GM12878 (cell line): ENCODE data around the gene TBC1D22B. TPM values are rescaled to one million over a fixed set of nuclear protein-coding genes. Genes with fewer than 3 reads are reported as not detected.

ENCODE experiments used
- ATAC-seq: fragments of 200-7000 bp; cut with Tn5 transposase; 3 replicates; pipeline ENCODE4 v1.9.1; 2020; ENCODE audit warnings: mild to moderate bottlenecking, moderate library complexity
- BruUV-seq: library from RNA; stranded (reverse); fragments of 400-500 nt; replicated peaks from 2 replicates; lab custom pipeline; 2021; lab: Mats Ljungman, UMichigan
- CTCF ChIA-PET: fragments of 300-600 bp; sonication (Branson Sonifier 250); formaldehyde crosslinking; extraction: SDS; loops from one replicate; lab custom pipeline; 2021; ENCODE audit warnings: inconsistent platforms; lab: Yijun Ruan, JAX
- POLR2A ChIA-PET: fragments of 350-600 bp; formaldehyde crosslinking; extraction: SDS; loops from one replicate; lab custom pipeline; 2021; ENCODE audit warnings: inconsistent platforms; lab: Charles Lee
- RAD21 ChIA-PET: fragments of 300-600 bp; sonication (Branson Sonifier 250); formaldehyde crosslinking; loops from one replicate; lab custom pipeline; 2023; ENCODE audit warnings: antibody characterized with exemption; ENCODE audit not compliant: unreplicated experiment; lab: Charles Lee
- SMC1A ChIA-PET: fragments of 300-600 bp; sonication (Branson Sonifier 250); formaldehyde crosslinking; loops from one replicate; lab custom pipeline; 2023; ENCODE audit not compliant: unreplicated experiment, uncharacterized antibody; lab: Charles Lee
- DNase-seq: peaks from one replicate; pipeline ENCODE4 v3.0.0-alpha.2; 2011; ENCODE audit warnings: low read depth, low spot score
- FAIRE-seq: peaks from 3 replicates; lab custom pipeline; 2011; peaks lifted over from hg19 to GRCh38; lab: Jason Lieb, UNC
- H2AFZ ChIP-seq: 2 replicates; pipeline ENCODE4 v1.6.0; 2011; ENCODE audit warnings: low read depth, low read length, control low read depth; ENCODE audit not compliant: control insufficient read depth
- H3K27ac ChIP-seq: 2 replicates; pipeline ENCODE4 v1.5.1; 2011; ENCODE audit warnings: control low read depth; ENCODE audit not compliant: control insufficient read depth, insufficient read depth
- H3K27me3 ChIP-seq, 2 experiments: replicated peaks in 1 of 2; 2 replicates each; pipeline versions ENCODE4 v1.6.0 to v1.6.1; 2011; ENCODE audit warnings: low read length in 1 of 2; ENCODE audit not compliant: control insufficient read depth in 2 of 2, insufficient read depth in 2 of 2
- H3K36me3 ChIP-seq, 2 experiments: 2 replicates each; pipeline ENCODE4 v1.5.1; 2011; ENCODE audit warnings: low read length in 1 of 2; ENCODE audit not compliant: control insufficient read depth in 2 of 2, insufficient read depth in 2 of 2
- H3K4me1 ChIP-seq: 2 replicates; pipeline ENCODE4 v1.6.1; 2011; ENCODE audit warnings: mild to moderate bottlenecking, low read length, moderate library complexity, mixed read lengths; ENCODE audit not compliant: control insufficient read depth, insufficient read depth
- H3K4me2 ChIP-seq: 2 replicates; pipeline ENCODE4 v1.6.0; 2011; ENCODE audit warnings: control low read depth; ENCODE audit not compliant: control insufficient read depth, insufficient read depth
- H3K4me3 ChIP-seq: fragments of 200-600 bp; sonication (generic); 2 replicates; pipeline ENCODE4 v1.5.1; 2016
- H3K79me2 ChIP-seq: 2 replicates; pipeline ENCODE4 v1.6.0; 2011; ENCODE audit warnings: low read length; ENCODE audit not compliant: control insufficient read depth, insufficient read depth
- H3K9ac ChIP-seq: 2 replicates; pipeline ENCODE4 v1.8.0; 2011; ENCODE audit warnings: low read length, control low read depth, mixed read lengths; ENCODE audit not compliant: control insufficient read depth, insufficient read depth
- H3K9me3 ChIP-seq: replicated peaks from 3 replicates; pipeline ENCODE4 v1.5.1; 2011; ENCODE audit warnings: mild to moderate bottlenecking, low read length; ENCODE audit not compliant: control insufficient read depth, insufficient read depth
- H4K20me1 ChIP-seq: 2 replicates; pipeline ENCODE4 v1.6.0; 2011; ENCODE audit not compliant: control insufficient read depth, insufficient read depth
- RUNX3 ChIP-seq: IDR thresholded peaks from 2 replicates; pipeline ENCODE4 v1.6.1; 2012; ENCODE audit warnings: low read length, inconsistent platforms
- WGBS: methylation state at CpG from one replicate; pipeline ENCODE4 v1.1.6; 2016; ENCODE audit warnings: low lambda C conversion rate; ENCODE audit not compliant: insufficient replicate concordance, insufficient coverage; ENCODE audit errors: missing lambda C conversion rate; 5-methylcytosine and 5-hydroxymethylcytosine counted together
- in situ Hi-C: fragments of 300-500 bp; cut with MboI; formaldehyde crosslinking; loops from 9 replicates; pipeline ENCODE4 v1.14.3; 2018; ENCODE audit warnings: mixed read lengths
- intact Hi-C: fragments of 100-400 bp; cut with micrococcal nuclease; formaldehyde crosslinking; loops from one replicate; pipeline ENCODE4 v1.14.2; 2022; ENCODE audit not compliant: unreplicated experiment
- polyA plus RNA-seq, 11 experiments: library from polyadenylated mRNA; depleted of rRNA in 4 of 11; unstranded in 6 of 11; stranded (reverse) in 5 of 11; fragments of >200 nt; fragmentation: Nextera tagmentation in 4 of 11; fragmentation: Illumina TruSeq in 1 of 11; extraction: Ambion mirVana in 4 of 11; extraction: Trizol in 1 of 11; gene quantifications; 1 replicate in 1 of 11; 2 replicates in 10 of 11; pipeline versions ENCODE4 v1.2.1 to v1.2.3, GENCODE V29; 2011 to 2016; ENCODE audit warnings: inconsistent platforms in 2 of 11, missing spikeins in 2 of 11, low read depth in 1 of 11
- total RNA-seq, 4 experiments: library from RNA; depleted of rRNA in 3 of 4; stranded (reverse); fragments of >200 nt in 3 of 4; fragmentation: Illumina TruSeq in 1 of 4; extraction: Trizol in 1 of 4; gene quantifications; 2 replicates each; pipeline versions ENCODE4 v1.2.1 to v1.2.3, GENCODE V29; 2013 to 2021
- TF ChIP-seq, protein P1 (sequence below): fragments of 450-650 bp; IDR thresholded peaks from 2 replicates; pipeline ENCODE4 v1.6.1; 2017; ENCODE audit warnings: mild to moderate bottlenecking, moderate library complexity

Gene TBC1D22B
- total and polyA plus RNA-seq, 10 of the 15 experiments (the other 5 are each of a cell fraction or from before 2014, with no cell fraction given): 3.4 to 18.7 (median 14.1) TPM

DNA sequence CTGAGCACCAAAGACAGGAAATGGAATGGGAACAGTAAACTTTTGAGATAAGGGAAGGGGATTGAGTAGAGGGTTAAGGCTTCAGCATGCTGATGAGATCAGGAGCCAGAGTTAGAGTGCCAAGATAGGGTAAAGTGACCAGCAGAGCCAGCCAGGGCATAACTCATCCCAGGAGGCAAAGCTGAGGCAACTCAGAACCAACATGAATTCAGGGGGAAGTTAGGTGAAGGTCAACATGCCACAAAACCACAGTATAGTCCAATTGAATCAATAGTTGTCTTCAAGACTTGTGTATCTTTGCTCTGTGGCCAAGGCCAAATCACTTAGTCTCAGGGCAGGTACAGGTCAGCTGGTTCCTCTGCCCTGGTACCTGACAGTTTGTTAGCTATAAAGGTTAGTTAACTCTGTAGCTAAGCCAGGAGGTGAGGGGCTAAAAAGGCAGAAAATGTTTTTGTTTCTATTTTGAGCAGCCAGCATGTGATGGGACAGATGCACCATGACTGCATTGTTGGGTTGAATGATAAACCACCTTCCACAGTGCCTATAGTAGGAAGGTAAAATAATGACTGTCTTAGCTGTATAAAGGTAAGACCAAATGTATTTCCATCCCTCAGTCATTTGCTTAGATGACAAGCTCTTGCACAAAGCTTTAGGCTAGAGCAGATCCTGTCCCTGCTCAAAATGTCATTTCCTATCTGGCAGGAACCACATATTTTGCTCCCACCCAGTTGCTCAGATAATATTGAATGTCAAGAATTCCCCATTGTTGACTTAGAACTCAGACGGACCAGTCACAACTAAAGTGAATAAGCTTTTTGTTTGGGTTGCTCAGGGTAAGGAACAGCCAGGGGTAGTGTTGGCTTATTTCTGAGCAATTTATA lies 112.0 kb downstream of the TBC1D22B start:
- no peak overlapping the region for H3K27ac ChIP-seq
- intact Hi-C loops: no loop called here
- H3K4me1 ChIP-seq: peaks cover 14% of the 10 kb centered on the region
- no peak overlapping the region for H3K4me2 ChIP-seq
- WGBS: 91% methylated on average over 1 of the region's 1 CpG
- RAD21 ChIA-PET: no interaction called here
- BruUV-seq: no TSS peak
- H3K36me3 ChIP-seq: peaks cover 7 to 34% of the 10 kb centered on the region in 2 experiments
- peak; percentile 24; the same call in 1 of the 2 replicates for TF ChIP-seq RUNX3
- TF ChIP-seq, protein P1, sequence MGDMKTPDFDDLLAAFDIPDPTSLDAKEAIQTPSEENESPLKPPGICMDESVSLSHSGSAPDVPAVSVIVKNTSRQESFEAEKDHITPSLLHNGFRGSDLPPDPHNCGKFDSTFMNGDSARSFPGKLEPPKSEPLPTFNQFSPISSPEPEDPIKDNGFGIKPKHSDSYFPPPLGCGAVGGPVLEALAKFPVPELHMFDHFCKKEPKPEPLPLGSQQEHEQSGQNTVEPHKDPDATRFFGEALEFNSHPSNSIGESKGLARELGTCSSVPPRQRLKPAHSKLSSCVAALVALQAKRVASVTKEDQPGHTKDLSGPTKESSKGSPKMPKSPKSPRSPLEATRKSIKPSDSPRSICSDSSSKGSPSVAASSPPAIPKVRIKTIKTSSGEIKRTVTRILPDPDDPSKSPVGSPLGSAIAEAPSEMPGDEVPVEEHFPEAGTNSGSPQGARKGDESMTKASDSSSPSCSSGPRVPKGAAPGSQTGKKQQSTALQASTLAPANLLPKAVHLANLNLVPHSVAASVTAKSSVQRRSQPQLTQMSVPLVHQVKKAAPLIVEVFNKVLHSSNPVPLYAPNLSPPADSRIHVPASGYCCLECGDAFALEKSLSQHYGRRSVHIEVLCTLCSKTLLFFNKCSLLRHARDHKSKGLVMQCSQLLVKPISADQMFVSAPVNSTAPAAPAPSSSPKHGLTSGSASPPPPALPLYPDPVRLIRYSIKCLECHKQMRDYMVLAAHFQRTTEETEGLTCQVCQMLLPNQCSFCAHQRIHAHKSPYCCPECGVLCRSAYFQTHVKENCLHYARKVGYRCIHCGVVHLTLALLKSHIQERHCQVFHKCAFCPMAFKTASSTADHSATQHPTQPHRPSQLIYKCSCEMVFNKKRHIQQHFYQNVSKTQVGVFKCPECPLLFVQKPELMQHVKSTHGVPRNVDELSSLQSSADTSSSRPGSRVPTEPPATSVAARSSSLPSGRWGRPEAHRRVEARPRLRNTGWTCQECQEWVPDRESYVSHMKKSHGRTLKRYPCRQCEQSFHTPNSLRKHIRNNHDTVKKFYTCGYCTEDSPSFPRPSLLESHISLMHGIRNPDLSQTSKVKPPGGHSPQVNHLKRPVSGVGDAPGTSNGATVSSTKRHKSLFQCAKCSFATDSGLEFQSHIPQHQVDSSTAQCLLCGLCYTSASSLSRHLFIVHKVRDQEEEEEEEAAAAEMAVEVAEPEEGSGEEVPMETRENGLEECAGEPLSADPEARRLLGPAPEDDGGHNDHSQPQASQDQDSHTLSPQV: no peak
- POLR2A ChIA-PET: interaction anchor here (0.5 to 0.7 kb wide), 3 partner anchors 16 to 315 kb away, joined by 3 to 4 read pairs (median 4); partner anchors contain the start of gene RNF8
- no peak for DNase-seq
- SMC1A ChIA-PET: interaction anchor here (0.6 to 1.4 kb wide), 3 partner anchors 23 to 282 kb away, joined by 3 read pairs; no protein-coding TSS in a partner anchor
- in situ Hi-C loops: no loop called here
- H3K9ac ChIP-seq: no peak overlapping the region
- H3K4me3 ChIP-seq: no peak overlapping the region
- H2AFZ ChIP-seq: no peak overlapping the region
- no peaks in the 10 kb centered on the region for H3K9me3 ChIP-seq
- H4K20me1 ChIP-seq: peaks cover 3% of the 10 kb centered on the region; the same call in 1 of the 2 replicates
- ATAC-seq: no peak
- no peaks in the 10 kb centered on the region for H3K27me3 ChIP-seq
- CTCF ChIA-PET: interaction anchor here (0.6 to 1.0 kb wide), 5 partner anchors 9 to 396 kb away, joined by 3 to 6 read pairs (median 3); no protein-coding TSS in a partner anchor
- H3K79me2 ChIP-seq: no peaks in the 10 kb centered on the region
- no peak for FAIRE-seq
